NCI-H2171 treated with DMSO at 0.1 percent for 48 hours (cell line): ENCODE results near the gene CAPN5.
"Not testable (repeated sequence)": the region's sequence is repeated elsewhere in the genome, so short reads cannot be mapped to it uniquely, and the experiment has no call there.

Experiments
- DNase-seq: peaks from one replicate; lab custom pipeline; 2025; lab: John Stamatoyannopoulos, UW

CAPN5 gene

DNA sequence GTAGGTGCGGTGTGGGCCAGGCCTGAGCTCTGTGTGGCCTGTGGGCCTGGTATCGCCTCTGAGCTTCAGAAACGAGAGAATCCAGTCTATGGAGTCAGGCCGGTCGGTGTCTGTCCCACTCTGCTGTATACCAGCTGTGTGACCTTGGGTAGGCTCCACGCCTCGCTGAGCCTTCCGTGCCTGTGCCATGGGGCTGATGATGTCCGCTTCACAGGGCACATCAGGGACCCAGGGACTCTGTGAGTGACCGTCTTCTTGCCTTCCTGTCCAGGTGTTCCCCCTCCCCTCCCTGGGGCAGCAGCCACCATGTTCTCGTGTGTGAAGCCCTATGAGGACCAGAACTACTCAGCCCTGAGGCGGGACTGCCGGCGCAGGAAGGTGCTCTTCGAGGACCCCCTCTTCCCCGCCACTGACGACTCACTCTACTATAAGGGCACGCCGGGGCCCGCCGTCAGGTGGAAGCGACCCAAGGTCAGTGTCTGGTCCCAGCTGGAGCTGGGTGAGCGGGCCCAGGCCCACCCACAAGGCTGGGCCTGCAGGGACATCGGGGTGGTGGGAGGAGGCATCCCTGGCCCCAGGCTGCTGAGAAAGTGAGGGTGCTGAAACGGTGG, 17.9 kb downstream of the CAPN5 start:
- DNase-seq = no peak

DNA sequence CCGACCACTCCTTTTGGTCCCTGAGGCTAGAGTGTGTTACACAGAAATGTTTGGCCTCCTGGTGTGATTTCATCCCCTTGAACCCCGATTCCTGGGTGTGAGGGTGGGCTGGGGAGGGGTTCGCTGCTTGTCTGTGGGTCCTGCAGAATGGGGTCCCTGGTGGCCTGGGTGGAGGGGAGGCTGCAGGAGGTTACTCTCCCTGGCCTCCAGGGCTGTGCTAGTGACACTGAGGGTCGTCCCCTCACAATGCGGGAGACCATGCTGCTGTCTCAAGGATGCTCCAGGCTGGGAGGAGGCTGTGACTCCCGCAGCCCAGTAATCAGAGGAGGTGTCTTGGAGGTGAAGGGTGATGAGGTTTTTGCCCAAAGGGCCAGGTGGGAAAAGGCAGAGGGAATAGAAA, 18.9 kb downstream of the CAPN5 start:
- DNase-seq = no peak

DNA sequence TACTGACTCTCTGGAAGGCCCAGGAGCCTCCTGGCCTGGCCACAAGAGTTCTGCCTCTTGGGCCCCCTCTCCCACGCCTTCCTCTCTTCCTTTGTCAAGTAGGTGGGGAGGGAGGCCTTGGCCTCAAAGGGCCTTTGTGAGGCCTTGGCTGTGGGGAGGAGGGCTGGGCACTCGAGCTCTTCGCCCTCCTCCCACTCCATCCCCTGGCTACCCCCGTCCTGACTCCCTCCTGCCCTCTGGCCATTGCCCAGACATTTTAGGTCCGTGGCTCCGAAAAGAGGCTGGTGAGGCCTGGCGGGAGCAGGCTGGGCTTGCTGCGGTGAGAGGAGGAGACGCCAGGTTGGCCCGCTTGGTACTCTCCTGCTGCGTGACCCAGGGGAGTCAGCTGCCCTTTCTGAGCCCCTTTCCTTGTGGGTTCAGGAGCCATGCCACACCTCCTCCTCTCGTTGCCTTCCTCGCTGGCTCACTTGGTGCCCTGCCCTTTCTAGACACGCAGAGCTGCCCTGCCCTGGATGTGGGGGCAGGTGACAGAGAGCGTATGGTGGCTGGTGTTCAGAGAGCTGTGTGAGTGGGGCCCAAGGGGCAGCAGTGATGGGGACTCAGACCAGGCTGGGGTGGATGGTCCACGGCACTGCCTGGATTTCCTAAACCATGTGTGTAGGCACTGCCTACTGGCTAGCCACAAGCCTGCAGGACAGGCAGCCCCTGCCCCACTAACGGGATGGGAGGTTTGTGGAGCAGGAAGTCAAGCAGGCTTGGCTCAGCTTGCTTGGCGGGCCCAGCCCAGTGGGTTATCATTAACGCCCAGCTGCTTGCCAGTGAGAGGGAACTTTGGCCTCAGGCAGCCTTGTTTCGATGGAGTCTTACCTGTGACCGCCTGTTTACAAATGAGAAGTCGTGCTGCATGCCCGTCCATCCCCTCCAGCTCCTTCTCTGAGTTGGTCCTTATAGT, 20.0 kb downstream of the CAPN5 start:
- DNase-seq = no peak

DNA sequence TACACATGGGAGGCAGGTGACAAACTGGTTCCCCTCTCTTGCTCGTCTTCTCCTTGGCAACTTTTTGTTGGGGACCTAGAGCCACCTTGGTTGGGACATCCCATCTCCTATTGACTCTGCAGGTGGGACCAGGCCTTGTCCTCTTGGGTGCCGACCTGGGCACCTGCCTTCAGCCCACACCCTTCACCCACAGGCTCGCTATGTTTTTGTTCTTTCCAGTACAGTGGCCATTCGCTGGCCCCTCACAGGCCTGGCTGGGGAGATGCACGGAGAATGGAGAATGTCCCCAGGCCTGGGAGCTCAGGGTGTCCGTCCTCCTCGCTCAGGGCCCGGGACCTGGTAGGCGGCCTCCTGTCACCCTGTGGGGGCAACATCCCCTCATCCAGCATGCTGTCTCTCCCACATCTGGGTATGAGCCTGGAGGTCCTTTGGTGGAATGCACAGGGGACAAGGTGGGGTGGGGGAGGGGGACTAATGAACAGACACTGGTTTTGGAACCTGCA, 21.0 kb downstream of the CAPN5 start:
- DNase-seq = no peak

DNA sequence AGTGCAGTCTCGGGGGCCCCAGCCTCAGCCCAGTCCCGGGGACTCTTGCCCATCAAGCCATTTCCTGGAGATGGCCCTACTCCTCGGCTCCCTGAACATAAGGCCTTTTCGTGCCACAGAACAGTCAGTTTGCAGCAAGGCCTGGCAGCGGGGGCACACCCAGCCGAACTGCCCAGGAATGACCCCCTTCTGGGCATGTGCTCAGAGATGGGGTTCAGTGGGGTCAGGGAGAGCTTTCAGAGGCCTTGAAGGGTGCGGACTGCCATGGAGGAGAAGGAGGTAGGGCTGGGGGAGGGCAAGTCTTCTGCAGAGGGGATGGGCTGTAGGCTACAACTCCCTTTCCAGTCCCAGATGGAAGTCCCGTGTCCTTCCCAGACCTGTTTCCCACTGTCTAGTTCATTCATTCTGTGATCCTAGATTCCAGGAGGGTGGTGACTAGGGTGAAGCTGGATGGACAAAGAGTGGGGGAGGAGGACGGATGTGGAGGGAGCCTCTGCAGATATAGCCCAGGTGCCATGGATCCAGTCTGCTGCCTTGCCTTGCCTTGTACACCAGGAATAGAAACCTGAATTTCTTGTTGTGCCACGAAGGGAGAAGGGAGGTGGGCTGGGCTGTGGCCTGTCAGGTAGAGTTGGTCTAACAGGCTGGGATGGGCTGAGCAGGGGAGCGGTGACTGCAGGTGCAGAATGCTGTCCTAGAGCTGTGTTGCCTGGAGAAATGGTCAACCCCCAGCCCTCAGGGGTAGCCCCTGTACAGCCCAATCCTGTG, 21.6 kb downstream of the CAPN5 start:
- DNase-seq = no peak

- DNase-seq = no peak
Measured at GRCh38 chr11:77089004-77089545, 22.3 kb downstream of the CAPN5 start.

DNA sequence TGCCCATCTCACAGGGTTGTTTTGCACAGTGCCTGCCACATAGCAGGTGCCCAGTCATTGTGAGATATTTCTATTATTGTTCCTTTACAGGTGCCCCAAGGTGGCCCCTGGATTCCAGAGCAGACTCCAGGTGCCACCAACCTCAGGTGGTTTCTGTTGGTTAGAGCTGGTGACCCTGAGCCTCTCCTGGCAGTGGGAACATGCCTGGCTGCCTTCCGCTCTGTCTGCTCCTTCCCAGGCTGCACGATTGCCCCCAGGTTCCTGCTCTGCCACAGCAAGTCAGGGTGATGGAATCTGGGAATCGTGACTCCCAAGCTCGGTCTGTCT, 23.2 kb downstream of the CAPN5 start:
- DNase-seq = no peak

DNA sequence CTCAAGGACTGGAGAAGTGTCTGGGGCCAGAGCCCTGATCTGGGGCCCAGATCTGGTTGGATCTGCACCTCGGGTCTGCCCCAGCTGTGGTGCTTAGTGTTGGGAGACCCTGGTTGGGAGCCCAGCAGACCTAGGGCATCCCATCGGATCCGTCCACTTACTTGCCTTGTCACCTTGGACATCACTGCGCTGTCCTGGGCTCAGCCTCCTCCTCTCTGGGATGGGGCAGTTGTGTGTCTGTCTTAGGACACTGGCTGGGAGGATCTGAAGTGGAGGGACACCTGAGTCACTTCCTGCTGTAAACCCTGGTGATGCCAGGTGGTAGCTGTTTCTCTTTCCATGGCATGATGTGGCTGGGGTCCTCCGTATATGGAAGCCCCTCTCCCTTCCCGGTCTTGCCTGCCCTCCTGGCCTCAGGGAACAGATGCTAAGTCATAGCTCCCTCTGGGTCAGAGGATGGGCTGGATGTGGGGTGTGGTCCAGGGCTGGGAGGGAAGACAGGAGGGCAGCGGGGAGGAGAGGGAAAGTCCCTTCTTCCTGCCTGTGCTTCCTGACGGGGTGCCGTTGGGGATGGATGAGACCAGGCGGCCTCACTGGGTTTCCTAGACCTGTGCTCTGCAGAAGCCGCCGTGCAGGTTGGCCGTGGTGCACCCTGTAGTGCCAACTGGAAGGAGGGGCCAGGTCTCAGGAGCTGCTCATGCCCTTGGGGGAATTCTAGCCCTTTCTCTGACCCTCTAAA, 23.8 kb downstream of the CAPN5 start:
- DNase-seq = no peak

GRCh38 chr11:77091146-77091940, 24.6 kb downstream of the CAPN5 start:
- DNase-seq = peak; percentile 55

DNA sequence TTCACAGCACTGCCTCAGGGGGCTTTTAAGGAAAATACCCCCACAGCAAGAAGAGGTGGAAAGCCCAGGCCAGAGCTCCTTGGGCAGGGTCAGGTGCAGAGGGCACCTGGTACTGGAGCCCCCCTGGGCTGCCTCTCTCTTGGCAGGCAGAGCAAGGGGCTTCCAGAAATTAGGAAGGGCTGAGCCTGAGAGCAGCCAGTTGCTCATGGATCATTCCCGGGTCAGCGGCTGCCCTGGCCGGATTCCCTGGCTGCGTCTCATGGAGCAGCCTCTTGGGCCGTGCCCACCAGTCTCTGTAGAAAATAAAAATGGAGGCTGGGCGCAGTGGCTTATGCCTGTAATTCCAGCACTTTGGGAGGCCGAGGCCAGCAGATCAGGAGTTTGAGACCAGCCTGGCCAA, 25.6 kb downstream of the CAPN5 start:
- DNase-seq = no peak

- no peak for DNase-seq
Measured at GRCh38 chr11:77093056-77093891, 26.5 kb downstream of the CAPN5 start.

- DNase-seq = no peak
Measured at GRCh38 chr11:77093987-77094840, 27.4 kb downstream of the CAPN5 start.

- DNase-seq = no peak
Measured at GRCh38 chr11:77094841-77095365, 28.1 kb downstream of the CAPN5 start.

GRCh38 chr11:77095551-77096490, 29.1 kb downstream of the CAPN5 start:
- no peak for DNase-seq

DNA sequence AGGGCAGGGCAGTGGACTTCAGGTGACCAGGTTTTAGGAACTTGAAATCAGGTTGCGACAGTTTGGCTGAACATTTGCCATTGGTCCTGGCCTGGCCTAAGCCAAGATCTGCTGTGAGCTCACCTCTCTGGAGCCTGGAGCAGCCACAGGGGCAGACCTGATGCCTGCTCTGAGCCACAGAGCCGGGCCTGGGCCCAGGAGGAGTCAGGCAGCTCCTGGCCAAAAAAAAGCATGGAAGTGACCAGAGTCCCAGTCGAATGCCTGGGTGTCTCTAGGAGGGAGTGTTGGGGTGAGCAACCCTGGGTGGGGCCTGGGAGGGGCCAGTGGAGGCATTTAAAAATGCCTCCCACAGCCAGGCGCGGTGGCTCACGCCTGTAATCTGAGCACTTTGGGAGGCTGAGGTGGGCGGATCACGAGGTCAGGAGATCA, 29.8 kb downstream of the CAPN5 start:
- no peak for DNase-seq

- DNase-seq = not testable (repeated sequence)
Measured at GRCh38 chr11:77097180-77097579, 30.4 kb downstream of the CAPN5 start.
